IPS DF 4.7 (cell line): Measurements from ENCODE around the gene NEDD8.
"Not testable (repeated sequence)": the region's sequence is repeated elsewhere in the genome, so short reads cannot be mapped to it uniquely, and the experiment has no call there.

Experiments
- DNase-seq: peaks from one replicate; pipeline ENCODE4 v3.0.0-alpha.2; 2013; ENCODE audit warnings: low spot score; ENCODE audit errors: extremely low read depth

Gene NEDD8

DNA sequence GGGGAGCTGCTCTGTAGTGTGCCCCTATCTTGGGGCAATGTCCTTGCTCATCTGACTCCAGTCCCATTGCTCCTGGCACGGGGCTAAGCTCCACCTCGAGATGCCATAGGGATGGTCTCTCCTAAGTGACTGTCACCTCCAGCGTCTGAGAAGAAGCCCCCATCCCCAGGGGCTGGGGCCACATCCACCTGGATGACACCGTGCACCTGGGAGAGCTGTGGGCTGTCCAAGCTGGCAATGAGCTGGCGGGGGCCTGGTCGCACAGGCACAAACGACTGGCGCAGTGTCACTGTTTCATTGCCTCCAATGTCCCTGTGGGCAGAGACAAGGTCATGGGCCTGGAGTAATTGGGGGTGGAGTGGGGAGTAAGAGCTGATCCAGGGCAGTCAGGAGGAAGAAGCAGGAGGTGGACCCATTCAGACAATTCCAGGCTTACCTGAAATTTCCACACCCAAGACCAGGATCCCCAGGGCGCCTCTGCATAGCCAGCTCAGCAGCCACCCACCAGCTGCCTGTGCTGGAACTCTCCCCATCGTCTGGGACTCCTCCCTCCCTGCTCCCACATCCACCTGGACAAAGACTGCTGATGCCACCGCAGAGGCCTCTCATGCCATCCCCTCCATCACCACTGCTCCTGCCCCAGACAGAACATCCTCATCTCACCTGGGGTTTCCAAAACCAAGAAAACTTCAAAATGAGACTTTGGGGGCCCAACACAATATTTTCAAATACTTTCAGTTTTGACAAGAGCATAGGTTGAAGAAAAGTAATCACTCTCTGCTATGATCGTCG, 17.3 kb upstream of the NEDD8 start:
- DNase-seq = no peak

DNA sequence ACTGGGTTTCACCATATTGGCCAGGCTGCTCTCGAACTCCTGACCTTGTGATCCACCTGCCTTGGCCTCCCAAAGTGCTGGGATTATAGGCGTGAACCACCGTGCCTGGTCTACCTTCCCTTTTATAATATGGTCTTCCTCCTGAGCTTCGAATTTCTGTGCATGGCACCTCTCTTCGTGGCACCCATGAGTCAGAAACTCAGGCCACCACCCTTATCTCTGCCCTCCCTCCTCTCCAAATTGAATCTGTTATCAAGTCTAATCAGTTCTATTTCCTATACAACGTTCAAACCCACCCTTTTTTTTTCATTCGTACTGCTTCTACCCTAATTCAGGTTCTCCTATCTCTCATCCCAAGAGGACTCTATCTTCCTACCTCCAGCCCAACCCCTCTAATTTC, 15.3 kb upstream of the NEDD8 start:
- DNase-seq = no peak

DNA sequence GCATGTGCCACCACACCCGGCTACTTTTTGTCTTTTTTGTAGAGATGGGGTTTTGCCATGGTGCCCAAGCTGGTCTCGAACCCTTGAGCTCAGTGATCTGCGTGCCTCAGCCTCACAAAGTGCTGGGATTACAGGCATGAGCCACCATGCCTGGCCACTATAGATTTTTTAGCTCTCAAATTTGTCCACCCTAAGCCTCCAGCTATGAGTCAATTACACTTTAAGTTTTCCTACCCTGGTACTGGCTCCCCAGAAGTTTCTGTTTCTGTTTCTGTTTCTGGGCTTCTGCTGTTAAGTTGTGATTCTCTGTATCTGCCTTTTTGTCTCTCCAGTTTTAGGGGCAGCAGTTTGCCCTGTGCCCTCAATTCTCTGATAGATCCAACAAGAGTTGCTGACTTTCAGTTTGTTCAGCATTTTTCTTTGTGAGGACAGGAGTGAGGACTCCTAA, 14.6 kb upstream of the NEDD8 start:
- DNase-seq = no peak

DNA sequence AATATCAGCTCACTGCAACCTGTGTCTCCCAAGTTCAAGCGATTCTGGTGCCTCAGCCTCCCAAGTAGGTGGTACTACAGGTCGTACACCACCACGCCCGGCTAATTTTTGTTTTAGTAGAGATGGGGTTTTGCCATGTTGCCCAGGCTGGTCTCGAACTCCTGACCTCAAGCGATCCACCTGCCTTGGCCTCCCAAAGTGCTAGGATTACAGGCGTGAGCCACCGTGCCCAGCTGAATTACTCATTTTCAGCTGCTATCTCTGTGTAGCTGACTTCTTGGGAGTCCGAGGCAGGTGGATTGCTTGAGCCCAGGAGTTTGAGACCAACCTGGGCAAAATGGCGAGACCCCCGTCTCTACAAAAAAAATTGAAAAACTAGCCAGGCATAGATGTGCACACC, 13.2 kb upstream of the NEDD8 start:
- not testable (repeated sequence) for DNase-seq

DNA sequence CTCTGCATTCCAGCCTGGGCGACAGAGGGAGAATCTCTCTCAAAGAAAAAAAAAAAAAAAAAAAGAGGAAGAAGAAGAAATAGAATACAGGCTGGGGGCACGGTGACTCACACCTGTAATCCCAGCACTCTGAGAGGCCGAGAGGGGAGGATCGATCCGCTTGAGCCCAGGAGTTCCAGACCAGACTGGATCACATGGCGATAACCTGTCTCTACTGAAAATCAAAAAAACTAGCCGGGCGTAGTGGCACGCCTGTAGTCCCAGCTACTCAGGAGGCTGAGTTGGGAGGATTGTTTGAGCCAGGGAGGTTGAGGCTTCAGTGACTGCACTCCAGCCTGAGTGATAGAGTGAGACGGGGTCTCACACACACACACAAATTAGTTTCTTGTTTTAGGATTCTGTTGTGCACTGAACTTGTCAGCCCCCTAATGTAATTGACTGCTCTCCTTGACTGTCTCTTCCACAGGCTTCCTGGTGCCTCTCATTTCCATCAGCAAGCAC, 11.2 kb upstream of the NEDD8 start:
- no peak for DNase-seq

GRCh38 chr14:24241829-24242443, 9.8 kb upstream of the NEDD8 start:
- no peak for DNase-seq

DNA sequence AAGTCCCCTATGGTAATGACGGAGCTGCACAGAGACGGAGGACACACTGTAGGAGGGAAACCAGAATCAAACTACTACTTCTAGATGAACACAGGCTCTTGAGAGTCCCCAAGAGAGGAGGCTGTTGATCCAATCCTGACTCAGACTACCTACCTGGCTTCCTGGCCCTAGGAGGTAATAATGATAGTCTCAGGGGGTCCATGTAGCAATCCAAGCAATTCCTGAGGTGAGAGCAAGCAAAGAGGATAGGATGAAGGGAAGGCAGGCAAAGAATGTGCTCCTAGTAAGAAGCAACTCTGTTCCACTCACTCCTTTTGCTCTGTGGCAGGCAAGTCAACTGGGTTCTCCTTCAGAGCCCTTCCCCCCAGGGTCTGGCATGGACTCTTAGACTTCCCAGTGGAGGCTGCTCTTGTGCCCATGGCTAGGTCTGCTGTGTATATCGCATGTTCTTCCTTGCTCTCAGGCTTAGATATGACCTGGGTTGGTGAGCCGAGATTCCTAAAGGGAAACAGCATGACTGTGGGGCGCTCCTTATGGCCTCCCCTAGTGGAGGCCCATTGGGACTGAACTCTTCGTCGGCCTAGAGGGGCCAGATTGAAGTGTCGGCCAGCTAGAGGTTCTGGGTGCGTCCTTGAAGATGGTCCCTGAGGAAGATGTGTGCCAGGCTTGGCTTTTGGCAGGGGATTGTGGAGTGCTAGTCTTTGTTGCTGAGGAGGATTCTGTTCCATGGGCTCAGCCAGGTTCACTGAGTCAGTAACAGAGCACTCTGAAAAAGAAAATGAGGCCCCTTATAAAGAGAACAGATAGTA, 8.1 kb upstream of the NEDD8 start:
- no peak for DNase-seq

- DNase-seq = no peak
These were observed 6.4 kb upstream of the NEDD8 start for GRCh38 chr14:24238527-24239037.

- DNase-seq = no peak
These were observed 6.0 kb upstream of the NEDD8 start for GRCh38 chr14:24238123-24238522.

GRCh38 chr14:24237463-24237955, 5.3 kb upstream of the NEDD8 start:
- no peak for DNase-seq

DNA sequence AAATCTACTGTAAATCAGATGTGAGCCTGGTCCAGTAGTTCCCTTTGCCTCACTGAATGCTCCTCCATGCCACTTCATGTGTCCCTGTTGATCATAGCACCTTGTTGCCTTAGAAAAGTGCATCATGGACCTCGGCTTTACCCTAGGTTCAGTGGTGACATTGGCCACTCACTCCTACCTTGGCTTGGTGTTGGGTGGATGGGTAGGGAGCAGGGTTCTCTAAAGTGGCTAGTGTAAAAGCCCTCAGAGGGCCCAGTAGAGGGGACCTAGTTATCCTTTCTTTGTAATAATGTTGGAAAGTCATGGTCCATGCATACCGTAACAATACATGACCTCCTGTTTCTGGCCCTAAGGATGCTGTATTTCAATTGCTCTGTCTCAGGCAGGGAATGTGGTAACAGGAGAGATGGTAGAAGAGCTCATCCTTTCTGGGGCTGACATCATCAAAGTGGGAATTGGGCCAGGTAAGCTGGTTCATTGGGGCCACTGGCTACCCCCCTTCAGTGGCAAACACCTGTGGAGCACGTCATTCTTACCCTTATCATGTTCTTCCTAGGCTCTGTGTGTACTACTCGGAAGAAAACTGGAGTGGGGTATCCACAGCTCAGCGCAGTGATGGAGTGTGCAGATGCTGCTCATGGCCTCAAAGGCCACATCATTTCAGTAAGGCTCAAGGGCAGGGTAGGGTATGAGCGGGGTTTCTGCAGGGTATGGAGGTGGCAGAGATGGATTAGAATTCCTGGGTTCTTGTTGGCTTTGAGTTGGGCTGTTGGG, 4.7 kb upstream of the NEDD8 start:
- DNase-seq = no peak

DNA sequence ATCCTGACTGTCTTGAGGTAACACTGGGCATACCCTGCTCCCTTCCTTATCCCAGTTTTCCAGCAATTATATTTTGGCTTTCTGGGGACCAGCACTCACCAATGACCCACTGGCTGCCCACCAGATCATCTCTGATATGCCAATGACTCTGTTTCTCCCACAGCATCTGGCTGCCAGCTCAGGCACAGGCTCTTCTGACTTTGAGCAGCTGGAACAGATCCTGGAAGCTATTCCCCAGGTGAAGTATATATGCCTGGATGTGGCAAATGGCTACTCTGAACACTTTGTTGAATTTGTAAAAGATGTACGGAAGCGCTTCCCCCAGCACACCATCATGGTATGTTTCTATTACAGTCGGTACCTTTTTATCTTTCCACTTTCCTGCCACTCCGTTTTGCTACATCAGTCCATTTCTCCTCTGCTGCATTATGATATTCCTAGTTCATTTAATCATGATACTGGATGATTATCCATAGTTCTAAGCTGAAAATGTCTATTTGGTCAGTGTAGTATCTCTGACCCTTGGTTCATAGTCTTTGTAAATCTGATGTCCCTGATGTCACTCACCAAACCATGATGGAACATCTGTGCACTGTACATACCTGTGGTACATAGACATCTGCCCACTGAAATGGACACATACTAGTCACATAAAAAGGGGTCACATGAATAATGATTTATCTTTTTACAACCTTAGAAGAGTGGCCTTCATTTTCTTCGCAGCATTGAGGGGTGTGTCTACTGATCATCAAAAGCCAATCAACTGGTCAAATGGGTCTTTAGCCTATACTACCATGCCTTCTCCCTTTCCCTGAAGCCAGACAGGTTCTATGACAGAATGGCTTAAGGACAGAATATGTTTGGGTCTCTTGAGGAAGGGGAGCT, 3.9 kb upstream of the NEDD8 start:
- no peak for DNase-seq

- DNase-seq = no peak
These were observed 2.2 kb upstream of the NEDD8 start for GRCh38 chr14:24234095-24235005.

DNA sequence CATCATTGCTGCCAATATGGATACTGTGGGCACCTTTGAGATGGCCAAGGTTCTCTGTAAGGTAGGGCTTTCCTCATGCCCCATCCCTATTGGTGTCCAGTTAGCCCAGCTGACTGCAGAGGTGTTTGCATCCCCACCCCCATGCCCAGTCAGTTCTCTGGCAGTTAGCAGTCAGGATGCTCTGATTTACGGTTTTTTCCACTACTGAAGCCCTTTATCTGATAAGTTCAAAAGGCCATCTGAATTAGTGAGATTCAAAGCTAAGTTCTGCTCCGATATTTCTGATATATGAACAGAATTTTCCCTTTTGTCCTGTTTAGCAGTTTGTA, 1.3 kb upstream of the NEDD8 start:
- DNase-seq = no peak

GRCh38 chr14:24232645-24233537, 724 bp upstream of the NEDD8 start, which contains the start of gene GMPR2:
GMPR2 (plus strand) TSS chr14:24232929; CDS start chr14:24233254, 325 bp downstream.
- DNase-seq = no peak

GRCh38 chr14:24231263-24232120, 675 bp downstream of the NEDD8 start:
- no peak for DNase-seq

- no peak for DNase-seq
These were observed 3.3 kb downstream of the NEDD8 start for GRCh38 chr14:24228902-24229301.
